Cardiac fibroblast (primary cell): Measurements from ENCODE around the gene NENF.

Experiments
- DNase-seq, 2 donors: peaks; one replicate each; pipeline versions ENCODE4 v3.0.0 to v3.0.0-alpha.2; 2010; ENCODE audit warnings: low read depth in 2 of 2
- H3K4me3 ChIP-seq, 2 donors: replicated peaks in 1 of 2; 1 replicate in 1 of 2; 2 replicates in 1 of 2; pipeline ENCODE4 v1.5.1; 2011; ENCODE audit warnings: low read depth in 2 of 2, low read length in 2 of 2, mild to moderate bottlenecking in 2 of 2, moderate library complexity in 1 of 2
- CTCF ChIP-seq: IDR thresholded peaks from one replicate; pipeline ENCODE4 v1.5.1; 2011; ENCODE audit warnings: low read depth, mild to moderate bottlenecking, low read length, inconsistent platforms

The NENF gene

GRCh38 chr1:212430955-212431394 lies 1.7 kb upstream of the NENF start:
- H3K4me3 ChIP-seq = no peak overlapping the region
- no peak for DNase-seq
- no peak for TF ChIP-seq CTCF

- TF ChIP-seq CTCF = no peak
- DNase-seq = no peak
- no peak overlapping the region for H3K4me3 ChIP-seq
Observed at GRCh38 chr1:212431644-212432043, 1.1 kb upstream of the NENF start.

- peak in 1 of 2 donors; percentile 19 for DNase-seq
- TF ChIP-seq CTCF = no peak
- H3K4me3 ChIP-seq = peak overlapping the region; percentile 25 to 69
Observed at GRCh38 chr1:212432272-212432660, 454 bp upstream of the NENF start.

- no peak for DNase-seq
- TF ChIP-seq CTCF = no peak
- H3K4me3 ChIP-seq = peak overlapping the region; percentile 64 to 69
Observed at GRCh38 chr1:212433577-212434462, 1.1 kb downstream of the NENF start.

- TF ChIP-seq CTCF = no peak
- H3K4me3 ChIP-seq = no peak overlapping the region
- no peak for DNase-seq
Observed at GRCh38 chr1:212434992-212435391, 2.3 kb downstream of the NENF start.

- H3K4me3 ChIP-seq = no peak overlapping the region
- no peak for TF ChIP-seq CTCF
- DNase-seq = no peak
Observed at GRCh38 chr1:212437179-212437798, 4.6 kb downstream of the NENF start.
